SJSA1 (cell line): ENCODE data around the gene SMYD3. TPM values are rescaled to one million over a fixed set of nuclear protein-coding genes. Genes with fewer than 3 reads are reported as not detected.

Experiments used
- DNase-seq, 2 experiments: peaks; one replicate each; pipeline ENCODE4 v3.0.0-alpha.2; 2015 to 2020; ENCODE audit warnings: low spot score in 2 of 2, low read depth in 1 of 2
- H3K27ac ChIP-seq: fragments of 250-450 bp; sonication (Bioruptor Pico); 2 replicates; pipeline ENCODE4 v1.5.1; 2020; ENCODE audit warnings: mild to moderate bottlenecking, moderate library complexity
- H3K27me3 ChIP-seq: fragments of 250-450 bp; sonication (Bioruptor Pico); replicated peaks from 2 replicates; pipeline ENCODE4 v1.5.1; 2020; ENCODE audit warnings: mild to moderate bottlenecking, moderate library complexity
- H3K36me3 ChIP-seq: fragments of 250-450 bp; sonication (Bioruptor Pico); 2 replicates; pipeline ENCODE4 v1.5.1; 2020; ENCODE audit warnings: mild to moderate bottlenecking
- H3K4me1 ChIP-seq: fragments of 250-450 bp; sonication (Bioruptor Pico); replicated peaks from 2 replicates; pipeline ENCODE4 v1.6.1; 2021; ENCODE audit warnings: mild to moderate bottlenecking
- H3K4me3 ChIP-seq: fragments of 250-450 bp; sonication (Bioruptor Pico); 2 replicates; pipeline ENCODE4 v1.5.1; 2020; ENCODE audit warnings: mild to moderate bottlenecking
- H3K9me3 ChIP-seq: fragments of 250-450 bp; sonication (Bioruptor Pico); replicated peaks from 2 replicates; pipeline ENCODE4 v1.5.1; 2020; ENCODE audit warnings: mild to moderate bottlenecking
- total RNA-seq: library from RNA; depleted of rRNA; stranded (reverse); fragments of >200 nt; shearing (Covaris generic); gene quantifications from 2 replicates; pipeline ENCODE4 v1.2.3, GENCODE V29; 2014

SMYD3 gene
- total RNA-seq, 1 experiment from 2014 or later = 38.5 TPM

- no peaks in the 10 kb centered on the region for H3K9me3 ChIP-seq
- no peaks in the 10 kb centered on the region for H3K4me1 ChIP-seq
- no peak overlapping the region for H3K4me3 ChIP-seq
- no peaks in the 10 kb centered on the region for H3K27me3 ChIP-seq
- H3K27ac ChIP-seq = no peak overlapping the region
- H3K36me3 ChIP-seq = no peaks in the 10 kb centered on the region
- no peak for DNase-seq
Observed at GRCh38 chr1:246283771-246284410, 223.2 kb downstream of the SMYD3 start.

- DNase-seq = no peak
Observed at GRCh38 chr1:246281639-246282038, 225.4 kb downstream of the SMYD3 start.

GRCh38 chr1:246281195-246281594 is 225.9 kb downstream of the SMYD3 start:
- no peak for DNase-seq

More at GRCh38 chr1:246281639-246282038, 225.4 kb downstream of the SMYD3 start:
- H3K27ac ChIP-seq = no peak overlapping the region
- no peaks in the 10 kb centered on the region for H3K4me1 ChIP-seq
- no peaks in the 10 kb centered on the region for H3K9me3 ChIP-seq
- H3K4me3 ChIP-seq = no peak overlapping the region
- H3K36me3 ChIP-seq = no peaks in the 10 kb centered on the region
- H3K27me3 ChIP-seq = no peaks in the 10 kb centered on the region

GRCh38 chr1:246280551-246280950 is 226.5 kb downstream of the SMYD3 start:
- Histone ChIP-seq H3K4me3 (no peak overlapping the region), H3K9me3 (no peaks in the 10 kb centered on the region), H3K36me3 (no peaks in the 10 kb centered on the region), H3K4me1 (no peaks in the 10 kb centered on the region), H3K27ac (no peak overlapping the region), H3K27me3 (no peaks in the 10 kb centered on the region)
- no peak for DNase-seq

More at GRCh38 chr1:246281195-246281594, 225.9 kb downstream of the SMYD3 start:
- Histone ChIP-seq H3K27me3 (no peaks in the 10 kb centered on the region), H3K4me3 (no peak overlapping the region), H3K27ac (no peak overlapping the region), H3K36me3 (no peaks in the 10 kb centered on the region), H3K4me1 (no peaks in the 10 kb centered on the region), H3K9me3 (no peaks in the 10 kb centered on the region)

GRCh38 chr1:246279402-246279801 is 227.7 kb downstream of the SMYD3 start:
- Histone ChIP-seq H3K36me3 (no peaks in the 10 kb centered on the region), H3K9me3 (no peaks in the 10 kb centered on the region), H3K4me3 (no peak overlapping the region), H3K27me3 (no peaks in the 10 kb centered on the region), H3K4me1 (no peaks in the 10 kb centered on the region), H3K27ac (no peak overlapping the region)
- no peak for DNase-seq

GRCh38 chr1:246278371-246278770 is 228.7 kb downstream of the SMYD3 start:
- Histone ChIP-seq H3K36me3 (no peaks in the 10 kb centered on the region), H3K9me3 (no peaks in the 10 kb centered on the region), H3K27ac (no peak overlapping the region), H3K4me3 (no peak overlapping the region), H3K27me3 (no peaks in the 10 kb centered on the region), H3K4me1 (no peaks in the 10 kb centered on the region)
- no peak for DNase-seq

- no peak for DNase-seq
- no peaks in the 10 kb centered on the region; the same call in 1 of the 2 replicates for H3K9me3 ChIP-seq
- no peak overlapping the region for H3K27ac ChIP-seq
- H3K27me3 ChIP-seq = no peaks in the 10 kb centered on the region
- no peaks in the 10 kb centered on the region for H3K4me1 ChIP-seq
- no peak overlapping the region for H3K4me3 ChIP-seq
- no peaks in the 10 kb centered on the region for H3K36me3 ChIP-seq
Observed at GRCh38 chr1:246275036-246275435, 232.0 kb downstream of the SMYD3 start.

GRCh38 chr1:246274186-246274585 is 232.9 kb downstream of the SMYD3 start:
- no peaks in the 10 kb centered on the region; the same call in 1 of the 2 replicates for H3K9me3 ChIP-seq
- no peaks in the 10 kb centered on the region for H3K36me3 ChIP-seq
- no peak overlapping the region for H3K27ac ChIP-seq
- no peak overlapping the region for H3K4me3 ChIP-seq
- H3K27me3 ChIP-seq = no peaks in the 10 kb centered on the region
- no peak for DNase-seq
- H3K4me1 ChIP-seq = no peaks in the 10 kb centered on the region

- Histone ChIP-seq H3K4me1 (no peaks in the 10 kb centered on the region), H3K9me3 (no peaks in the 10 kb centered on the region; the same call in 1 of the 2 replicates), H3K27me3 (no peaks in the 10 kb centered on the region), H3K27ac (no peak overlapping the region), H3K36me3 (no peaks in the 10 kb centered on the region), H3K4me3 (no peak overlapping the region)
- no peak for DNase-seq
Observed at GRCh38 chr1:246271516-246271915, 235.6 kb downstream of the SMYD3 start.

GRCh38 chr1:246270236-246270635 is 236.8 kb downstream of the SMYD3 start:
- no peaks in the 10 kb centered on the region for H3K36me3 ChIP-seq
- H3K4me3 ChIP-seq = no peak overlapping the region
- H3K9me3 ChIP-seq = no peaks in the 10 kb centered on the region; the same call in 1 of the 2 replicates
- H3K4me1 ChIP-seq = peaks cover 9% of the 10 kb centered on the region
- H3K27ac ChIP-seq = no peak overlapping the region
- H3K27me3 ChIP-seq = no peaks in the 10 kb centered on the region
- no peak for DNase-seq

- Histone ChIP-seq H3K27ac (no peak overlapping the region), H3K27me3 (no peaks in the 10 kb centered on the region), H3K4me3 (no peak overlapping the region), H3K9me3 (no peaks in the 10 kb centered on the region; the same call in 1 of the 2 replicates), H3K36me3 (no peaks in the 10 kb centered on the region), H3K4me1 (peaks cover 13% of the 10 kb centered on the region)
- no peak for DNase-seq
Observed at GRCh38 chr1:246269466-246269865, 237.6 kb downstream of the SMYD3 start.

- no peak for DNase-seq
- Histone ChIP-seq H3K4me3 (no peak overlapping the region), H3K27me3 (no peaks in the 10 kb centered on the region), H3K36me3 (no peaks in the 10 kb centered on the region), H3K4me1 (peaks cover 16% of the 10 kb centered on the region), H3K27ac (no peak overlapping the region), H3K9me3 (no peaks in the 10 kb centered on the region; the same call in 1 of the 2 replicates)
Observed at GRCh38 chr1:246267896-246268295, 239.2 kb downstream of the SMYD3 start.

GRCh38 chr1:246267426-246267825 is 239.7 kb downstream of the SMYD3 start:
- Histone ChIP-seq H3K36me3 (no peaks in the 10 kb centered on the region), H3K4me3 (no peak overlapping the region), H3K27me3 (no peaks in the 10 kb centered on the region), H3K27ac (no peak overlapping the region), H3K4me1 (peaks cover 18% of the 10 kb centered on the region), H3K9me3 (no peaks in the 10 kb centered on the region; the same call in 1 of the 2 replicates)
- no peak for DNase-seq

GRCh38 chr1:246265481-246265880 is 241.6 kb downstream of the SMYD3 start:
- Histone ChIP-seq H3K4me3 (no peak overlapping the region), H3K9me3 (0 out of 2 replicates have a peak, but pooled peaks cover 2% of the 10 kb centered on the region), H3K27me3 (no peaks in the 10 kb centered on the region), H3K36me3 (no peaks in the 10 kb centered on the region), H3K4me1 (peaks cover 26% of the 10 kb centered on the region), H3K27ac (peak overlapping the region; percentile 29; the same call in 1 of the 2 replicates)
- peak in 1 of 2 experiments; percentile 62 for DNase-seq
